ENCODE measurements around the gene VSTM4. TPM values are rescaled to one million over a fixed set of nuclear protein-coding genes. Genes with fewer than 3 reads are reported as not detected.

VSTM4 gene
- total RNA-seq, 2 experiments from 2014 or later = 0.16 TPM; not detected in 1

DNA sequence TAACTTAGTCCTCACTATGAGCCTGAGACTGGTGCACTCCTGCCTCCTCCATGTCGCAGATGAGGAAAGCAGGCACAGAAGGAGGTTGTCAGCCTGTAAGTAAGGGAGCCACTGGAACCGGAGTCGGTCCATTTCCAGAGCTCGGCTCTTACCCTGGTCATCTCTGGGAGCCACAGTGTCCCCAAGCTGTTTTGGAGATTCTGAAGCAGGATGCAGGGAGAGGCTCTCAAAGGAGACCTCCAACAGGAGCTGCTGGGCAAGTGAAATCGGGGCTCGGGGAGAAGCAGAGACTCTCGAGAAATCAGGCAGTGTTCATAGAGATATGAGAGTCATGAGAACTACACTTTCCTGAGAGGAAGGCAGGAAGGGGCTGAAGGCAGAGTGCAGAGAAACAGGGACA, 39.0 kb downstream of the VSTM4 start:
- no peak for DNase-seq
- peaks cover 55% of the 10 kb centered on the region for H3K4me1 Mint-ChIP-seq
- CTCF ChIA-PET = no interaction called here
- no peaks in the 10 kb centered on the region for H3K9me3 Mint-ChIP-seq (ENCODE audit: low read depth)
- no peaks in the 10 kb centered on the region for H3K36me3 Mint-ChIP-seq
- H3K27me3 Mint-ChIP-seq = peaks cover 2% of the 10 kb centered on the region
- ATAC-seq = no peak
- H3K4me3 Mint-ChIP-seq = no peak overlapping the region
- H3K27ac Mint-ChIP-seq = no peak overlapping the region

DNA sequence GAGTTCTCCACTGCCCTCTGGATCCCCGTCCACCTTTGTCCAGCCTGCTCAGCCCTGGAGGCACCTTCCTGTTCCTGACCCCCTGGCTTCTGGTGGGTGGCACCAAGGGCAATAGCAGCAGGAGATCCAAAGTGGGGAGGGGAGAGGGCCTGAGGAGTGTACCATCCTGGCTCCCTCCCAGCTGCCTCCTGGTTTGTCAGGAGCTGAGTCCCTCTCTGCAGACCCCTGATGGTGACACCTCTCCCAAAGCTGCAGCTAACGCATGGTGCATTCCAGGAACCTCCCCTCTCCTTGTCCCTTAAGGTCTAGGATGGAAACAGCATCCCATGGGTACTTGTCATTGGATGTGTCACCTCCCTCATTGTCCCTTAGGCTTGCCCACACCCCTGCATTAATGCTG, 39.6 kb downstream of the VSTM4 start:
- CTCF ChIA-PET = no interaction called here
- H3K9me3 Mint-ChIP-seq (ENCODE audit: low read depth) = no peaks in the 10 kb centered on the region
- H3K4me1 Mint-ChIP-seq = peaks cover 49% of the 10 kb centered on the region
- DNase-seq = no peak
- no peaks in the 10 kb centered on the region for H3K36me3 Mint-ChIP-seq
- no peak for ATAC-seq
- no peak overlapping the region for H3K4me3 Mint-ChIP-seq
- H3K27me3 Mint-ChIP-seq = peaks cover 2% of the 10 kb centered on the region
- no peak overlapping the region for H3K27ac Mint-ChIP-seq

DNA sequence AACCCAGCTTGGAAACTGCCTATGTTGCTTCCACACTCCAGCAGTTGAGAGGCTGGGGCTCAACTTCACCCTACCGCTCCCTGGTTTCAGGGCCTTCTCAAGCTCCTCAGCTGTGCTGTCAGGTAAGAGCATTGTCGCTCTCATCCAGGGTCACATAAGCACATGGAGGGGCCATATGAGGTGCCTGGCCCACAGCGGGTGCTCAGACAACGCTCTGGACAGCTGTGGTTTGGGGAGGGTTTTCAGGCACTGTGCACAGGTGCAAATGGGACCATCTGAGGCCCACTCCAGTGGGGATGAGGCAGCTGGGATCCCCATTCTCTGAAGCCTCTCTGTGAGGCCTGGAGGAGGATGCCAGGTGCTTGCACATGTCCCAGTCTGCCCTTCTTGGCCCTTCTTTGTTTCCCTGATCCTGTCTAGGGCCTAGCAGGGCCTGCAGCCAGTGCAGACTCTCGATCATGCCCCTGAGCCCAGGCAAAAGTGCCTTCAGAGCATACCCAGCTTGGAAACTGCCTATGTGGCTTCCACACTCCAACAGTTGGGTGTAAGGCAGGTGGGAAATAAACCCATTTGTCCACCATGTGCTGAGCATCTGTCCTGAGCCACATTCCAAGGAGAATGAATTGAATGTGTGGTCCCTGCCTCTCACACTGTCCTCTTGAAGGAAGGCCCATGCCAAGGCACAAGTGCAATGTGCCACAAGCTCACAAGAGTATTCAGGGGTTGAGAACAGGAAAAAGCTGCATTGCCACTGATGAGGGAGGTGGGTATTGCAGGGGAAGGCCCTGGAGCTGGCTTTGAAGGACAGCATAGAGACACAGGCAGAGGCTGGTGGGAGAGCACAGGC, 40.3 kb downstream of the VSTM4 start:
- CTCF ChIA-PET = no interaction called here
- Mint-ChIP-seq H3K9me3 (ENCODE audit: low read depth) (no peaks in the 10 kb centered on the region), H3K4me1 (peaks cover 43% of the 10 kb centered on the region), H3K27ac (no peak overlapping the region), H3K36me3 (no peaks in the 10 kb centered on the region), H3K4me3 (no peak overlapping the region), H3K27me3 (peaks cover 2% of the 10 kb centered on the region)
- DNase-seq (no peak), ATAC-seq (no peak)

DNA sequence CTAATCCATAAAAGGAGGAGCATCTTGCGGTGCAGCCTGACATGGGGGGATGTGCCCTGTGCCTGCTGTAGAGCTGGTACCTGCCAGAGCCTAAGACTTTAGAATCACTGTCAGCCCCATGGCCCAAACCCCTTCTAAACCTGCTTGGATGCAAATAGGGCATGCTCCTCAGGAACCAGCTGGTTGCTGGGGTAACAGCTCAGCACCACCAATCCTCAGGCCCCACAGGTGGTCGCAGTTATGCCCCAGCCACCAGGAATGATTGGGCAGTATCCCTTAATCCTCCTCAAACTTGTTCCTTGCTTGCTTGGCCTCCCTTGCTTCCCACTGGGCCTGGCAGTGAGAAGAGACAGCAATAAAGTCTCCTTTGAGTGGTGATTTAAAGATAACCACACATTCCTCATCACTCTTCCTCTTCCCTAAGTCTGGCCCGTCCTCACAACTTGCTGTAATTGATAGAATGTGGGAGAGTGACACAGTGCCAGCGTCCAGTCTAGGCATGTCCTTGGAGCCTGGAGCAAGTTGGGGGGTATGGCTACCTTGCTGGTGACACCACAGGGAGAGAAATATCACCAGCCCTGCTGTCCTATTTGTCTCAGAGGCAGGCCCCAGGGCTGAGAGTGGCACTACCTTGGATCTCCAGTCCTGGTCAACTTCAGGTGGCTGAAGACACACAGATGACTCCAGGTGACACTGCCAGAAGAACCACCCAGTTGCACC, 43.0 kb downstream of the VSTM4 start:
- no peak for DNase-seq
- no peaks in the 10 kb centered on the region for H3K36me3 Mint-ChIP-seq
- peaks cover 22% of the 10 kb centered on the region for H3K4me1 Mint-ChIP-seq
- H3K9me3 Mint-ChIP-seq (ENCODE audit: low read depth) = no peaks in the 10 kb centered on the region
- no peak overlapping the region for H3K4me3 Mint-ChIP-seq
- no peak for ATAC-seq
- H3K27ac Mint-ChIP-seq = no peak overlapping the region
- H3K27me3 Mint-ChIP-seq = no peaks in the 10 kb centered on the region
- CTCF ChIA-PET = no interaction called here

DNA sequence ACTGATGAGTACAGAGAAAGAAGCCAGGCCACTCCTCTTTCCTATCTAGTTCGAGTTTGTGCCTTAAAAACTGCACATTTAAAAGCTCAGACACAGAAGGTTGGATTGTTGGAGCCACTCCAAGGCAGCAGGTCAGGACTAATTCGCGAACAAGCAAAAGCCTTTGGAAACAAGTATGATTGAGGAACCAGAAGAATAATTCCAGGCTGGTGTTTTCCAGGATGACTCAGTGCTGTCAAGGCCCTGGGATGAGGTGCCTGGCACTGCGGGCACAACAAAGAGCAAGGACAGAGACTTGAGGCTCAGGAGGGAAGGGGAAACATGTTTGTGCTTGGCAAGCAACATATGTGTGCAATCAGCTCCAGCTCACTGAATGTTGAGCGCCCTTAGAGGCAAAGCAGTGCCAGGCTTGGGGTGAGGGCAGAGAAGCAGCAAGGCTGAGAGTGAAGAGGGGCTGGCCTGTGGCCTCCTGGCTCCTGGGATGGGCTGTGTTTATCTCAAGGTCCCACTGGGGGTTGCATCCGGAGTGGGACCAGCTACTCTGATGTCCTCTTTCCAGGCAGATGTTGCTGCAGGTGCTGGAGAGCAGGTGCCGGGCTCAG, 44.1 kb downstream of the VSTM4 start:
- CTCF ChIA-PET = no interaction called here

DNA sequence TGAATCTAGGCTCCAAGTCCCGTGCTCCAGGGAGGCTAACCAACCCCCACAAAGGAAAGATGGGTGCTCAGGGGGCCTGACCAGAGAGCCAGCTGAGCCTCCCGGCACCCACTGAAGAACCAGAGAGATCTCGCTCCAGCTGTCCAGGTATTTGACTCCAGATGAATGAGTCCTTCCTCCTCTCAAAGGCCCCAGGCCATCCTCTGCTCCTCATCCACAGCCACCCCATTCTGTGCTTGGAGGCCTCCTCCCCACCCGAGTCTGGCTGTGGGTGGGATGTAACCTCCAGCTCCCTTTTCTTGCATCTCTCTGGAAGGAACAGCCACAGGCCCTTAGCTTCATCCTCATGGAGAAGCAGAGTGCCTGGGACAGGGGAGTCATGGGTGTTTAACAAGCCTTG, 44.6 kb downstream of the VSTM4 start:
- Mint-ChIP-seq H3K4me1 (peaks cover 8% of the 10 kb centered on the region), H3K27me3 (peaks cover 7% of the 10 kb centered on the region), H3K4me3 (no peak overlapping the region), H3K9me3 (ENCODE audit: low read depth) (no peaks in the 10 kb centered on the region), H3K36me3 (no peaks in the 10 kb centered on the region), H3K27ac (no peak overlapping the region)
- CTCF ChIA-PET = no interaction called here
- DNase-seq (no peak), ATAC-seq (no peak)

More for the DNA sequence above, 44.1 kb downstream of the VSTM4 start:
- no peak overlapping the region for H3K27ac Mint-ChIP-seq
- peaks cover 11% of the 10 kb centered on the region for H3K4me1 Mint-ChIP-seq
- no peak for DNase-seq
- H3K27me3 Mint-ChIP-seq = peaks cover 4% of the 10 kb centered on the region
- no peaks in the 10 kb centered on the region for H3K36me3 Mint-ChIP-seq
- no peaks in the 10 kb centered on the region for H3K9me3 Mint-ChIP-seq (ENCODE audit: low read depth)
- ATAC-seq = no peak
- no peak overlapping the region for H3K4me3 Mint-ChIP-seq

DNA sequence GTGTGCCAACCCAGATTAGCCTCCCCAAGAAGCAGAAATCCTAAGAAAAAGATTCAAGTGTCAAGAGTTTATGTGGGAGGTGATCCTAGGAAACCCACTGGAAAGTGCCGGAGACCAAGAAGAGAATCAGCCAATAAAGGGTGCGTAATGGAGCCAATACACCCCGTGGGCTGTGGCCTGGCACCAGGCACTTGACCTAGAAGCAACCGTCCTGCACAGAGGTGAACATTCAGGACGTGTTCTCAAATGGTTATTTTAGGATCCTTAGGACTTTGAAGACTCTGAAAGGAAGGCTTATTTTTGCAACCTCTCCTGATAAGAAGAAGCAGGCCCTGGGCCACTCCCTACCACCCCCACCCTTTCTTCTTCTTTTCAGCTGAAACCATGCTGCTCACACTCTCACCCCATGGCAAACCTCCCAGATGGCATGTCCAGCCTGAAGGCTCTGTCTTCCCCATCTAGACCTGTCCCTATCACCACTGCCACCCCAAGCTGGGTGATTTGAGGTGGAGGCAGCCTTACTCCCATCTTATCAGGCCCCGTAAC, 46.6 kb downstream of the VSTM4 start:
- no peak overlapping the region for H3K27ac Mint-ChIP-seq
- no peaks in the 10 kb centered on the region for H3K36me3 Mint-ChIP-seq
- H3K4me1 Mint-ChIP-seq = peaks cover 8% of the 10 kb centered on the region
- H3K4me3 Mint-ChIP-seq = no peak overlapping the region
- peaks cover 17% of the 10 kb centered on the region for H3K27me3 Mint-ChIP-seq
- ATAC-seq = no peak
- CTCF ChIA-PET = no interaction called here
- no peak for DNase-seq
- H3K9me3 Mint-ChIP-seq (ENCODE audit: low read depth) = peaks cover 2% of the 10 kb centered on the region

DNA sequence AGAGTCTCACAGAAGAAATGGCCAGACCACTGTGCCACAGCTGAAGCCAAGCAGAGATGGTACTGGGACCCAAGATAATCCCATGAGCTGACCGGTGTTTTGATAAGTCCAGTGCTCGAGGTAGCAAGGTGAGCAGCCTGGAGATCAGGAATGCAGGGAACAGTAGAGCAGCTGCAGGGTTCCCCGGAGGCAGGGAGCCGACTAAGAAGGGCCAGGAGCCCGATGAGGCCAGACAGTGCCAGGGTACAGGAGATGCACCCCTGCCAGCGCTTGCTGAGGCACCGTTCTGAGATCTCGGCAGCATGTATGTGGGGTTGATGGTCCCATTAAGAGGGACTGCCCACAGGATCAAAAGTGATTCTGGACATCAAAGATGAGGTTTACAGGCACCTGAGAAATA, 47.1 kb downstream of the VSTM4 start:
- ATAC-seq (no peak), DNase-seq (no peak)
- H3K9me3 Mint-ChIP-seq (ENCODE audit: low read depth) = peaks cover 2% of the 10 kb centered on the region
- H3K4me3 Mint-ChIP-seq = no peak overlapping the region
- no peak overlapping the region for H3K27ac Mint-ChIP-seq
- H3K27me3 Mint-ChIP-seq = peaks cover 23% of the 10 kb centered on the region
- H3K36me3 Mint-ChIP-seq = no peaks in the 10 kb centered on the region
- H3K4me1 Mint-ChIP-seq = peaks cover 8% of the 10 kb centered on the region
- CTCF ChIA-PET = no interaction called here

DNA sequence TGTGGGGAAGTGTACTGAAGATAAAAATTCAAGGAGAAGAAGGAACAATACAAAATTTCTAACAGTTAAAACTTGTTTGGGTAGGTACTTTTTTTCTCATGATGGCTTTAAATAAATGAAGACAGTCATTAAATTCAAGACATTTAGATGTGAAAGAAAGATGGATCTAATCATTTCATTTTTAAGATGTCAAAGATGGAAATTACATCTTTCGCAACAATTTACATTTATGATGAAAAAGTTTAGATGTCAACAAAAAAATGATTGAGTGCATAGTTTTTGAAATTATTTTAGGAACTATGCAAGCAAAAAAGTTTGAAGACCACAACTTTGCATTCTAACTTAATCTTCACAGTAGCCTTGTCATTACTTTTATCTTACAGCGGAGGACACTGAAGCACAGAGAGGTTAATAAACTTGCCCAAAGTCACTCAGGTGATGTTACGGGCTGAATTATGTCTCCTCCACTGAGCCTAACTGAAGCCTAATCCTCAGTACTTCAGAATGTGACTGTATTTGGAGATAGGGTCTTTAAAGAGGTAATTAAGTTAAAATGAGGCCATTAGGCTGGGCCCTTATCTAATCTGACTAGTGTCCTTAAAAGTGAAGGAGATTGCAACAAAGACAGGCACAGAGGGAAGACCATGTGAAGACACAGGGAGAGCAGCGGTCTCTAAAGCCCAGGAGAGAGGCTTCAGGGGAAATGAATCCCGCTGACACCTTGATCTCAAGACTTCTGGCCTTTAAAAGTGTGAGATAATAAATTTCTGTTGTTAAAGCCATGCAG, 48.2 kb downstream of the VSTM4 start:
- Mint-ChIP-seq H3K9me3 (ENCODE audit: low read depth) (peaks cover 8% of the 10 kb centered on the region), H3K27me3 (peaks cover 29% of the 10 kb centered on the region), H3K36me3 (peaks cover 2% of the 10 kb centered on the region), H3K4me1 (no peaks in the 10 kb centered on the region), H3K27ac (no peak overlapping the region), H3K4me3 (no peak overlapping the region)
- ATAC-seq (no peak), DNase-seq (no peak)
- CTCF ChIA-PET = no interaction called here

DNA sequence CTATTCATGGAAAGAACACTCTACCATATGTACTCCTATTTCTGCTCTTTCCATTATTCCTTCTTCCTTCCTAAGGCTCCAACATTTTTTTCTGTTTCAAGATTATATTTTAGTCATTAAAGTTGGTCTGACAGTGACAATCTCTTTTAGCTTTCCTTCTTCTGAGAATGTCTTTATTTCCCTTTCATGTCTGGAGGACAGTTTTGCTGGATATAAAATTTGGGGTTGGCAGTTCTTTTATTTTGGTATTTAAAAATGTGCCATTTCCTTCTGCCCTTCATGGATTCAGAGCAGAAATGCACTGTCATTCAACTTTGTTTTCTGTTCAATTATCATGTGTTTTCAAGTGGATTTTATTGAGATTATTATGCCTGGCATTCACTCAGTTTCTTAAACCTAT, 53.1 kb downstream of the VSTM4 start:
- CTCF ChIA-PET = no interaction called here
- Mint-ChIP-seq H3K9me3 (ENCODE audit: low read depth) (peaks cover 13% of the 10 kb centered on the region), H3K4me1 (no peaks in the 10 kb centered on the region), H3K4me3 (no peak overlapping the region), H3K27me3 (peaks cover 42% of the 10 kb centered on the region), H3K36me3 (peaks cover 2% of the 10 kb centered on the region), H3K27ac (no peak overlapping the region)
- DNase-seq (no peak), ATAC-seq (no peak)

DNA sequence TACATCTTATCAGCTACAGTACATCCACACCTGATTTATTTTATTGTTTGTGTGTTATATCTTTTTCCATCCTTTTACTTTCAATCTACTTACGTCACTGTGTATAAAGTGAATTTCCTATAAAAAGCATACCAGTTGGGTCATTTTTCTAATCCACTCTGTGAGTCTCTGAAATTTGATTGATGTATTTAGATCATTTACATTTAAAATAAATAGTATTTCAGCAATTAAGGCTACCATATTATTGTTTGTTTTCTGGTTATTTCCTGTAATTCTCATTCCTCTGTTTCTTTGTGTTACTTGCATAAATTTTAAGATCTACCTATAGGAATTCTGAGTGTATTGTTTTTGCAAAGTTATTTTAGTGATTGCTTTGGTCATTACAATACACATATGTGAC, 53.7 kb downstream of the VSTM4 start:
- peaks cover 2% of the 10 kb centered on the region for H3K36me3 Mint-ChIP-seq
- no peak for ATAC-seq
- H3K27ac Mint-ChIP-seq = no peak overlapping the region
- peaks cover 38% of the 10 kb centered on the region for H3K27me3 Mint-ChIP-seq
- H3K9me3 Mint-ChIP-seq (ENCODE audit: low read depth) = peaks cover 13% of the 10 kb centered on the region
- no peak overlapping the region for H3K4me3 Mint-ChIP-seq
- DNase-seq = no peak
- H3K4me1 Mint-ChIP-seq = no peaks in the 10 kb centered on the region
- CTCF ChIA-PET = no interaction called here

DNA sequence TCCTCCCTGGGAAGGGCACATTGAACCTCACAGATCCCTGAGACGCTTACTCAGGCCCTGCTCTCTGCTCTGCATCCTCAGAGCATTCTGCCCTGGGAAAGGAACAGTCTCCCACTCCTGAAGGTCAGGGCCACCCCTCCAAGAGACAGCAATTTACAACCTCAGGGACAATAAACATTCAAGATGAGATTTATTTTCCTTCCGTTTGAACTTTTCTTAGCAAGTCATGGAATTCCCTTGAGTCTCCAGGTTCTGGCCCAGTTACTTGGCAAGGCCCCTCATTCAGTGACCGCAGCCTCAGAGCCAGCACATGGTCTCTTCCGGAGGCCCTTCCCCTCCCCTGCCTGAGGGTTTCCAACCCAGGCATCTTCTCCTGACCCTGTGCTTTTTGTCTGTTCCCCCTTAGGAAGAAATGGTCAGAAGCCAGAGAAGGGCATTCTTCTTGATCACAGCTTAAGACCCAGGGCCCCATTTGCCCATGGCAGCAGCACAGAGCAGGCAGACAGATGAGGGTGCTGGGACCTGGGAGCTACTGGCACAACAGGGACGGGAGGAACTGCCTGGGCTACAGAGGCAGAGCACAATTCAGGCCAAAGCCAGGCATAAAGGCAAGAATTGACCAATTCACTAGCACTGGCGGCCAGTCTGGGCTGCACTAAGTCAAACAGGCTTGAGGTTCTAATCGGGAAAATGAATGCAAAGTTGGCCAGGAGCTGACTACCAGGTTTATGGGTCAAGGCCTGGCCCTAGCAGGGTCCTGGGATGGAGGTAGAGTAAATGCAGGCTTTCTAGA, 56.7 kb downstream of the VSTM4 start:
- DNase-seq = no peak
- Mint-ChIP-seq H3K4me3 (no peak overlapping the region), H3K27ac (no peak overlapping the region), H3K36me3 (peaks cover 2% of the 10 kb centered on the region), H3K9me3 (ENCODE audit: low read depth) (peaks cover 10% of the 10 kb centered on the region), H3K27me3 (peaks cover 34% of the 10 kb centered on the region), H3K4me1 (no peaks in the 10 kb centered on the region)
- CTCF ChIA-PET = no interaction called here
- no peak for ATAC-seq

Measured in activated CD8-positive, alpha-beta memory T cell treated with anti-CD3 and anti-CD28 coated beads, Interleukin-2, amount 10 ng/mL, durations not matched to agents 7 days and 5 days (primary cell).